IMR-90 (cell line): ENCODE measurements around the gene LRRC75B. TPM values are rescaled to one million over a fixed set of nuclear protein-coding genes. Genes with fewer than 3 reads are reported as not detected.

Experiments used
- ATAC-seq: fragments of 200-7000 bp; cut with Tn5 transposase; 2 replicates; pipeline ENCODE4 v1.9.1; 2020; ENCODE audit warnings: low read depth, mild to moderate bottlenecking, moderate library complexity
- BruUV-seq: library from RNA; stranded (reverse); fragments of 400-500 nt; replicated peaks from 2 replicates; lab custom pipeline; 2021; lab: Mats Ljungman, UMichigan
- CTCF ChIA-PET: fragments of 300-600 bp; formaldehyde crosslinking; extraction: SDS; loops from one replicate; lab custom pipeline; 2021; ENCODE audit warnings: antibody characterized with exemption; lab: Yijun Ruan, JAX
- POLR2A ChIA-PET: fragments of 300-600 bp; sonication (Branson Sonifier 250); formaldehyde crosslinking; loops from one replicate; lab custom pipeline; 2022; ENCODE audit warnings: antibody characterized with exemption; ENCODE audit not compliant: unreplicated experiment; lab: Charles Lee
- DNase-seq: peaks from one replicate; pipeline ENCODE4 v3.0.0; 2013
- H2AFZ ChIP-seq: replicated peaks from 2 replicates; pipeline ENCODE3; 2013; ENCODE audit warnings: low read length, mild to moderate bottlenecking; ENCODE audit not compliant: poor library complexity
- H2AK5ac ChIP-seq: 2 replicates; pipeline ENCODE4 v1.6.1; 2013; ENCODE audit warnings: low read depth, low read length, inconsistent platforms
- H2AK9ac ChIP-seq: replicated peaks from 2 replicates; pipeline ENCODE3; 2013; ENCODE audit warnings: mild to moderate bottlenecking, low read depth, low read length, moderate library complexity; ENCODE audit not compliant: poor library complexity
- H2BK120ac ChIP-seq: 2 replicates; pipeline ENCODE4 v1.6.1; 2013; ENCODE audit warnings: low read depth, low read length, inconsistent platforms
- H2BK15ac ChIP-seq: 3 replicates; pipeline ENCODE4 v1.6.1; 2013; ENCODE audit warnings: low read depth, low read length, inconsistent platforms
- H2BK20ac ChIP-seq: 2 replicates; pipeline ENCODE4 v1.6.1; 2013; ENCODE audit warnings: low read depth, mild to moderate bottlenecking, inconsistent platforms, low read length, moderate library complexity
- H2BK5ac ChIP-seq: 2 replicates; pipeline ENCODE4 v1.6.1; 2013; ENCODE audit warnings: mild to moderate bottlenecking, low read depth, low read length, inconsistent platforms; ENCODE audit not compliant: poor library complexity, severe bottlenecking
- H3K14ac ChIP-seq: replicated peaks from 2 replicates; pipeline ENCODE4 v1.6.1; 2013; ENCODE audit warnings: low read depth, low read length, inconsistent platforms
- H3K18ac ChIP-seq: 2 replicates; pipeline ENCODE4 v1.6.1; 2013; ENCODE audit warnings: low read depth, low read length, control low read depth
- H3K23ac ChIP-seq: 2 replicates; pipeline ENCODE4 v1.6.1; 2013; ENCODE audit warnings: low read depth, low read length, inconsistent platforms
- H3K27ac ChIP-seq: 2 replicates; pipeline ENCODE4 v1.5.1; 2013; ENCODE audit warnings: mild to moderate bottlenecking, control low read depth, low read length; ENCODE audit not compliant: insufficient read depth
- H3K27me3 ChIP-seq: 2 replicates; pipeline ENCODE4 v1.6.1; 2013; ENCODE audit warnings: low read length; ENCODE audit not compliant: control insufficient read depth, insufficient read depth
- H3K36me3 ChIP-seq: 2 replicates; pipeline ENCODE4 v1.6.1; 2013; ENCODE audit warnings: low read length, mixed read lengths; ENCODE audit not compliant: control insufficient read depth, insufficient read depth
- H3K4ac ChIP-seq: 2 replicates; pipeline ENCODE4 v1.6.1; 2013; ENCODE audit warnings: low read depth, low read length, inconsistent platforms
- H3K4me1 ChIP-seq: 2 replicates; pipeline ENCODE4 v1.6.1; 2013; ENCODE audit warnings: low read length, mixed read lengths; ENCODE audit not compliant: control insufficient read depth, insufficient read depth
- H3K4me2 ChIP-seq: 2 replicates; pipeline ENCODE4 v1.6.1; 2013; ENCODE audit warnings: low read depth, mild to moderate bottlenecking, control low read depth, low read length, moderate library complexity
- H3K4me3 ChIP-seq: 2 replicates; pipeline ENCODE4 v1.5.1; 2013; ENCODE audit warnings: low read depth, mild to moderate bottlenecking, control low read depth, low read length, moderate library complexity; ENCODE audit not compliant: insufficient read depth
- H3K56ac ChIP-seq: 2 replicates; pipeline ENCODE4 v1.6.1; 2013; ENCODE audit warnings: low read length, inconsistent platforms; ENCODE audit not compliant: insufficient read depth; ENCODE audit errors: extremely low read depth
- H3K79me1 ChIP-seq, 2 experiments: 2 replicates each; pipeline ENCODE4 v1.6.1; 2013; ENCODE audit warnings: low read length in 2 of 2, inconsistent platforms in 1 of 2, low read depth in 1 of 2
- H3K9ac ChIP-seq: 2 replicates; pipeline ENCODE4 v1.6.1; 2013; ENCODE audit warnings: low read depth, low read length, control low read depth
- H3K9me1 ChIP-seq: 2 replicates; pipeline ENCODE4 v1.6.1; 2013; ENCODE audit warnings: low read length, inconsistent platforms; ENCODE audit not compliant: insufficient read depth
- H3K9me3 ChIP-seq: 2 replicates; pipeline ENCODE4 v1.6.1; 2013; ENCODE audit warnings: low read length; ENCODE audit not compliant: control insufficient read depth, insufficient read depth
- H4K20me1 ChIP-seq: 2 replicates; pipeline ENCODE4 v1.6.1; 2013; ENCODE audit warnings: low read length, inconsistent platforms; ENCODE audit not compliant: insufficient read depth
- H4K5ac ChIP-seq: 2 replicates; pipeline ENCODE4 v1.6.1; 2013; ENCODE audit warnings: mild to moderate bottlenecking, low read depth, low read length, control low read depth
- H4K8ac ChIP-seq, 2 experiments: 2 replicates each; pipeline ENCODE4 v1.6.1; 2013; ENCODE audit warnings: low read depth in 2 of 2, low read length in 2 of 2, control low read depth in 1 of 2, inconsistent platforms in 1 of 2
- H4K91ac ChIP-seq: 2 replicates; pipeline ENCODE4 v1.6.1; 2013; ENCODE audit warnings: low read depth, low read length, inconsistent platforms; ENCODE audit not compliant: insufficient read depth
- BHLHE40 ChIP-seq: fragments of 150-350 bp; IDR thresholded peaks from 2 replicates; pipeline ENCODE4 v1.6.1; 2016; ENCODE audit warnings: mild to moderate bottlenecking, low read depth, low read length
- CEBPB ChIP-seq: IDR thresholded peaks from 2 replicates; pipeline ENCODE4 v1.6.1; 2012; ENCODE audit warnings: low read depth, low read length, improper control_type of control experiment
- CHD1 ChIP-seq: IDR thresholded peaks from 2 replicates; pipeline ENCODE4 v1.6.1; 2012; ENCODE audit warnings: low read depth, low read length, improper control_type of control experiment
- ELK1 ChIP-seq: fragments of 150-350 bp; IDR thresholded peaks from 2 replicates; pipeline ENCODE4 v1.6.1; 2016; ENCODE audit warnings: low read depth, mild to moderate bottlenecking, low read length, moderate library complexity, borderline replicate concordance
- FOS ChIP-seq: fragments of 150-350 bp; IDR thresholded peaks from 2 replicates; pipeline ENCODE4 v1.6.1; 2016; ENCODE audit warnings: low read depth, low read length
- MAFK ChIP-seq: IDR thresholded peaks from 2 replicates; pipeline ENCODE4 v1.6.1; 2012; ENCODE audit warnings: low read depth, low read length, improper control_type of control experiment
- MAZ ChIP-seq: IDR thresholded peaks from 2 replicates; pipeline ENCODE4 v1.6.1; 2012; ENCODE audit warnings: low read depth, mild to moderate bottlenecking, low read length, improper control_type of control experiment, moderate library complexity, borderline replicate concordance
- MXI1 ChIP-seq: IDR thresholded peaks from 2 replicates; pipeline ENCODE4 v1.6.1; 2012; ENCODE audit warnings: low read depth, mild to moderate bottlenecking, low read length, moderate library complexity, borderline replicate concordance
- POLR2A ChIP-seq: IDR thresholded peaks from 2 replicates; pipeline ENCODE4 v1.6.1; 2012; ENCODE audit warnings: mild to moderate bottlenecking, low read depth, low read length
- RAD21 ChIP-seq: IDR thresholded peaks from 2 replicates; pipeline ENCODE4 v1.6.1; 2012; ENCODE audit warnings: low read length, improper control_type of control experiment
- RCOR1 ChIP-seq: IDR thresholded peaks from 2 replicates; pipeline ENCODE4 v1.6.1; 2012; ENCODE audit warnings: mild to moderate bottlenecking, low read length, improper control_type of control experiment; ENCODE audit not compliant: insufficient replicate concordance
- SMC3 ChIP-seq: fragments of 150-350 bp; IDR thresholded peaks from 2 replicates; pipeline ENCODE4 v1.6.1; 2016; ENCODE audit warnings: low read depth, mild to moderate bottlenecking, antibody characterized with exemption, low read length, moderate library complexity
- whole genome bisulfite sequencing, 2 experiments: methylation state at CpG; one replicate each; pipeline versions ENCODE4 v1.1.5 to v1.1.7; 2013; ENCODE audit warnings: missing lambda C conversion rate in 2 of 2; ENCODE audit not compliant: insufficient read length in 1 of 2; ENCODE audit errors: extremely low coverage in 2 of 2; 5-methylcytosine and 5-hydroxymethylcytosine counted together
- dilution Hi-C: fragments of 300-500 bp; cut with HindIII; formaldehyde crosslinking; loops from one replicate; pipeline ENCODE4 v1.14.3; 2018; ENCODE audit warnings: low sequenced_read_pairs; ENCODE audit not compliant: unreplicated experiment
- in situ Hi-C: fragments of 300-500 bp; cut with MboI; formaldehyde crosslinking; loops from 3 replicates; pipeline ENCODE4 v1.14.3; 2019; ENCODE audit warnings: low sequenced_read_pairs, inconsistent platforms, mixed read lengths
- intact Hi-C: fragments of 100-400 bp; cut with micrococcal nuclease; formaldehyde crosslinking; loops from 2 replicates; pipeline ENCODE4 v1.10.0; 2022
- polyA plus RNA-seq, 3 experiments: library from polyadenylated mRNA; depleted of rRNA; stranded (reverse); fragments of >200 nt; gene quantifications; 2 replicates each; pipeline ENCODE4 v1.2.3, GENCODE V29; 2012; ENCODE audit warnings: low replicate concordance in 1 of 3
- total RNA-seq: library from RNA; depleted of rRNA; stranded (reverse); fragments of >200 nt; gene quantifications from 2 replicates; pipeline ENCODE4 v1.2.3, GENCODE V29; 2012

Gene LRRC75B
- total and polyA plus RNA-seq, 2 of the 4 experiments (the other 2 are of a cell fraction): 1.6 to 10.7 TPM

GRCh38 chr22:24567668-24568067 is 25.2 kb downstream of the LRRC75B start:
- intact Hi-C loops: no loop called here
- no peak overlapping the region for H2AFZ ChIP-seq
- POLR2A ChIA-PET: no interaction called here
- peaks cover 38 to 74% of the 10 kb centered on the region in 2 experiments for H3K79me1 ChIP-seq
- no peaks in the 10 kb centered on the region for H3K9me3 ChIP-seq
- H3K9me1 ChIP-seq: peaks cover 14% of the 10 kb centered on the region; the same call in 1 of the 2 replicates
- CTCF ChIA-PET: no interaction called here
- H4K5ac ChIP-seq: no peak overlapping the region
- H2BK20ac ChIP-seq: no peak overlapping the region
- no peak overlapping the region for H2BK15ac ChIP-seq
- H3K4me2 ChIP-seq: no peak overlapping the region
- no TSS peak for BruUV-seq
- DNase-seq (no peak), ATAC-seq (no peak)
- 79% methylated on average over 3 of the region's 10 CpGs; no CpG with 5 or more reads in 1 of the 2 experiments for WGBS, 2 experiments
- no peak for TF ChIP-seq SMC3
- no peak for TF ChIP-seq CHD1
- TF ChIP-seq RCOR1: no peak
- TF ChIP-seq MAZ: no peak
- no peak for TF ChIP-seq FOS
- no peak for TF ChIP-seq MAFK
- TF ChIP-seq MXI1: no peak
- no peak for TF ChIP-seq BHLHE40
- no peak for TF ChIP-seq CEBPB
- TF ChIP-seq ELK1: no peak
- no peak for TF ChIP-seq POLR2A
- TF ChIP-seq RAD21: no peak
- H3K36me3 ChIP-seq: peaks cover 40% of the 10 kb centered on the region
- H3K9ac ChIP-seq: no peak overlapping the region
- H3K4me3 ChIP-seq: no peak overlapping the region
- H3K27me3 ChIP-seq: no peaks in the 10 kb centered on the region
- no peak overlapping the region for H3K23ac ChIP-seq
- no peak overlapping the region for H2BK5ac ChIP-seq
- H2AK5ac ChIP-seq: no peak overlapping the region
- H2BK120ac ChIP-seq: no peak overlapping the region
- H3K14ac ChIP-seq: no peak overlapping the region
- H3K27ac ChIP-seq: no peak overlapping the region
- no peaks in the 10 kb centered on the region; the same call in 1 of the 2 replicates for H3K4me1 ChIP-seq
- in situ Hi-C loops: no loop called here
- no peak overlapping the region for H3K56ac ChIP-seq
- H3K18ac ChIP-seq: no peak overlapping the region
- peaks cover 55% of the 10 kb centered on the region for H4K20me1 ChIP-seq
- no peak overlapping the region for H2AK9ac ChIP-seq
- no peak overlapping the region for H4K91ac ChIP-seq
- no peak overlapping the region for H4K8ac ChIP-seq
- dilution Hi-C loops: no loop called here
- H3K4ac ChIP-seq: no peak overlapping the region
